ENCODE data around the gene LRCH2. TPM values are rescaled to one million over a fixed set of nuclear protein-coding genes. Genes with fewer than 3 reads are reported as not detected.

LRCH2 gene
- total and polyA plus RNA-seq, 2 of the 13 experiments (the other 11 are each of a cell fraction or from before 2014, with no cell fraction given), result not detected

DNA sequence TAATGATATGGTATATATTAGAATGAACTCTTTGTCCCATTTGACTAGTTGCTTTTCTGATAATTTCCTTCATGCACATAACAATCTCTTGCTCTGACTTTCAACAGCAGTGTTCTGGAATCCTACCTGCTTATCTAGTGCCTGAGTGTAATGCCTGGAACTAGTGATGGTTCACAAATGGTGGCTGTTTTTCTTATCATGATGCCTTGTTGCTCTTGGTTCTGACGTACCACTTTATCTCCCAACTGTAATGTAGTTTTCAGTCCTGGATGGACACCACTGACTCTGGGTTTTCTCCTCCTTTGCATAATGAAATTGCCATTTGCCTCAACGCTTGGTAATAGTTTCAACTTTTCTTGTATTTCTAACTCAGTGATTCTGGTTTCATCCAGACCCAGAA lies 30.1 kb upstream of the LRCH2 start:
- Histone ChIP-seq H3K27ac (ENCODE audit: extremely low read length, insufficient read depth, low read length) (no peak overlapping the region), H3K9ac (ENCODE audit: insufficient read depth, low read depth, low read length) (no peak overlapping the region), H3K36me3 (replicated peaks in 1 of 2; ENCODE audit: control insufficient read depth in 1 of 2, insufficient read depth in 2 of 2, low read length in 2 of 2) (no peaks in the 10 kb centered on the region), H3K4me1 (ENCODE audit: insufficient read depth, low read length) (no peaks in the 10 kb centered on the region), H3K4me2 (ENCODE audit: low read depth, low read length) (no peak overlapping the region), H3K9me3 (ENCODE audit: low read length) (no peaks in the 10 kb centered on the region), H3K79me2 (ENCODE audit: insufficient read depth, low read length) (no peaks in the 10 kb centered on the region), H3K27me3 (ENCODE audit: control insufficient read depth in 1 of 2, insufficient read depth in 2 of 2, low read length in 2 of 2) (no peaks in the 10 kb centered on the region), H4K20me1 (ENCODE audit: insufficient read depth, low read length) (no peaks in the 10 kb centered on the region), H3K4me3 (replicated peaks in 1 of 3; ENCODE audit: insufficient read depth in 1 of 3, low read depth in 2 of 3, low read length in 3 of 3) (no peak overlapping the region), H2AFZ (ENCODE audit: low read length) (no peak overlapping the region)
- DNase-seq (ENCODE audit: low spot score), result no peak
- no peak for FAIRE-seq
- 5% methylated on average over 2 of the region's 2 CpGs for WGBS (ENCODE audit: low lambda C conversion rate)
- no peak for ATAC-seq
- ChIA-PET POLR2A (no interaction called here), CTCF (ENCODE audit: low intra/inter-chr PET ratio, low total read pairs) (no interaction called here)
- in situ Hi-C loops (cut with HindIII; ENCODE audit: extremely low pct_ligation_motif_present, low pct_unique_long_range_greater_than_20kb) (no loop called here), intact Hi-C loops (cut with micrococcal nuclease; ENCODE audit: unreplicated experiment) (no loop called here)
- TF ChIP-seq DPF2 (CRISPR knock-in tag; IDR thresholded peaks at IDR 0.05; ENCODE audit: borderline replicate concordance, low read depth), result no peak
- TF ChIP-seq ZNF607 (CRISPR knock-in tag; IDR thresholded peaks at IDR 0.05; ENCODE audit: borderline replicate concordance), result no peak
- TF ChIP-seq YEATS2 (CRISPR knock-in tag; IDR thresholded peaks at IDR 0.05; ENCODE audit: borderline replicate concordance), result no peak
- no peak for TF ChIP-seq ZNF235 (CRISPR knock-in tag; IDR thresholded peaks at IDR 0.05; ENCODE audit: borderline replicate concordance)
- TF ChIP-seq BORCS8-MEF2B (CRISPR knock-in tag; IDR thresholded peaks at IDR 0.05), result no peak
- no TSS peak for BruUV-seq (replicated peaks)

DNA sequence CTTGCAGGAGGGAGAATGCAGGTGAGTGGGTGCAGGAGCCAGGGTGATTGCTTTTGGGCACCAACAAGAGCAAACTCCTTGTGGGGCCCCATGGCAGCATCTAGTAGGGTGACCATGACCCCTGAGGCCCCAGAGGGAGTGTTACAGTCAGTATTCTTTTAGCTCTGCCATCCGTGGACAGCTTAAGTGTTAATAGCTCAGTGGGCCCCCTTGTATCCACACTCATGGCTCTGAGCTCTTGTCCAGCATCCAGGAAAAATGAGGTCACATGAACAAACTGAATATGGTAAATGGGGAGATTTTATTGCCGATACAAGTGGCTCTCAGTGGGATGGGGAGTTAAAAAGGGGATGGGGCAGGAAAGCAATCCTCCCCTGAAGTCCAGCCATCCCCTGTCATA lies 27.3 kb upstream of the LRCH2 start:
- no peak for DNase-seq (ENCODE audit: low spot score)
- Histone ChIP-seq H2AFZ (ENCODE audit: low read length) (no peak overlapping the region), H3K79me2 (ENCODE audit: insufficient read depth, low read length) (no peaks in the 10 kb centered on the region), H3K4me1 (ENCODE audit: insufficient read depth, low read length) (no peaks in the 10 kb centered on the region), H3K9ac (ENCODE audit: insufficient read depth, low read depth, low read length) (no peak overlapping the region), H3K4me2 (ENCODE audit: low read depth, low read length) (no peak overlapping the region), H3K4me3 (replicated peaks in 1 of 3; ENCODE audit: insufficient read depth in 1 of 3, low read depth in 2 of 3, low read length in 3 of 3) (no peak overlapping the region), H4K20me1 (ENCODE audit: insufficient read depth, low read length) (no peaks in the 10 kb centered on the region), H3K9me3 (ENCODE audit: low read length) (no peaks in the 10 kb centered on the region), H3K27me3 (ENCODE audit: control insufficient read depth in 1 of 2, insufficient read depth in 2 of 2, low read length in 2 of 2) (no peaks in the 10 kb centered on the region), H3K36me3 (replicated peaks in 1 of 2; ENCODE audit: control insufficient read depth in 1 of 2, insufficient read depth in 2 of 2, low read length in 2 of 2) (no peaks in the 10 kb centered on the region), H3K27ac (ENCODE audit: extremely low read length, insufficient read depth, low read length) (no peak overlapping the region)
- in situ Hi-C loops (cut with HindIII; ENCODE audit: extremely low pct_ligation_motif_present, low pct_unique_long_range_greater_than_20kb), result no loop called here
- intact Hi-C loops (cut with micrococcal nuclease; ENCODE audit: unreplicated experiment), result no loop called here
- 83% methylated on average over 1 of the region's 2 CpGs for WGBS (ENCODE audit: low lambda C conversion rate)
- BruUV-seq (replicated peaks), result no TSS peak
- ChIA-PET POLR2A (no interaction called here), CTCF (ENCODE audit: low intra/inter-chr PET ratio, low total read pairs) (no interaction called here)
- no peak for FAIRE-seq
- ATAC-seq, result no peak
- no peak for TF ChIP-seq IRF2 (CRISPR knock-in tag; IDR thresholded peaks at IDR 0.05)
- no peak for TF ChIP-seq ZNF496 (CRISPR knock-in tag; IDR thresholded peaks at IDR 0.05; ENCODE audit: insufficient replicate concordance)
- TF ChIP-seq SNAPC4 (CRISPR knock-in tag; IDR thresholded peaks at IDR 0.05), result no peak
- TF ChIP-seq BRCA1 (CRISPR knock-in tag; IDR thresholded peaks at IDR 0.05), result no peak
- TF ChIP-seq ZNF7 (CRISPR knock-in tag; IDR thresholded peaks at IDR 0.05), result no peak
- TF ChIP-seq ZFY (CRISPR knock-in tag; IDR thresholded peaks at IDR 0.05), result no peak
- no peak for TF ChIP-seq ZBTB33 (CRISPR knock-in tag; IDR thresholded peaks at IDR 0.05)
- no peak for TF ChIP-seq ESRRA (CRISPR knock-in tag; IDR thresholded peaks at IDR 0.05; ENCODE audit: low read depth)
- no peak for TF ChIP-seq ZNF773 (CRISPR knock-in tag; IDR thresholded peaks at IDR 0.05; ENCODE audit: borderline replicate concordance)

Measured in HepG2 (cell line).